Activated CD4-positive, alpha-beta T cell treated with anti-CD3 and anti-CD28 coated beads, Interleukin-2, Interleukin-6, amounts not matched to agents 100 ng/mL and 50 ng/mL, durations not matched to agents 16 hours and 8 hours (primary cell): ENCODE results near the gene IGHMBP2.
A peak's percentile ranks its signal among the peaks of the same experiment; 100 is the strongest.

Experiments
- DNase-seq: peaks from one replicate; pipeline ENCODE4 v3.0.0-alpha.2; 2020

Gene IGHMBP2

GRCh38 chr11:68890490-68891231, 13.0 kb upstream of the IGHMBP2 start:
- no peak for DNase-seq

- no peak for DNase-seq
Measured at GRCh38 chr11:68891351-68891948, 12.2 kb upstream of the IGHMBP2 start.

GRCh38 chr11:68892576-68892975, 11.1 kb upstream of the IGHMBP2 start:
- DNase-seq, result no peak

- no peak for DNase-seq
Measured at GRCh38 chr11:68893282-68893681, 10.4 kb upstream of the IGHMBP2 start.

- DNase-seq, result no peak
Measured at GRCh38 chr11:68896171-68896959, 7.3 kb upstream of the IGHMBP2 start.

GRCh38 chr11:68897441-68897840, 6.2 kb upstream of the IGHMBP2 start:
- no peak for DNase-seq

- no peak for DNase-seq
Measured at GRCh38 chr11:68900835-68901381, 2.8 kb upstream of the IGHMBP2 start.

GRCh38 chr11:68904248-68904847, 657 bp downstream of the IGHMBP2 start:
- peak; percentile 24 for DNase-seq

- DNase-seq, result no peak
Measured at GRCh38 chr11:68905421-68906360, 2.0 kb downstream of the IGHMBP2 start.

GRCh38 chr11:68908273-68908672, 4.6 kb downstream of the IGHMBP2 start:
- no peak for DNase-seq

- no peak for DNase-seq
Measured at GRCh38 chr11:68910965-68911364, 7.3 kb downstream of the IGHMBP2 start.

- no peak for DNase-seq
Measured at GRCh38 chr11:68911731-68912130, 8.0 kb downstream of the IGHMBP2 start.

- DNase-seq, result no peak
Measured at GRCh38 chr11:68912254-68912653, 8.6 kb downstream of the IGHMBP2 start.

GRCh38 chr11:68913188-68913587, 9.5 kb downstream of the IGHMBP2 start:
- no peak for DNase-seq

GRCh38 chr11:68914761-68915160, 11.1 kb downstream of the IGHMBP2 start:
- no peak for DNase-seq

- no peak for DNase-seq
Measured at GRCh38 chr11:68916439-68916838, 12.7 kb downstream of the IGHMBP2 start.

- no peak for DNase-seq
Measured at GRCh38 chr11:68923614-68924013, 19.9 kb downstream of the IGHMBP2 start.

- DNase-seq, result no peak
Measured at GRCh38 chr11:68924073-68924925, 20.6 kb downstream of the IGHMBP2 start.

GRCh38 chr11:68925611-68926010, 21.9 kb downstream of the IGHMBP2 start:
- no peak for DNase-seq

- DNase-seq, result no peak
Measured at GRCh38 chr11:68927280-68928135, 23.8 kb downstream of the IGHMBP2 start.
